Measurements from ENCODE around the gene FASN.
"Not testable (repeated sequence)": the region's sequence is repeated elsewhere in the genome, so short reads cannot be mapped to it uniquely, and the experiment has no call there.

FASN gene

DNA sequence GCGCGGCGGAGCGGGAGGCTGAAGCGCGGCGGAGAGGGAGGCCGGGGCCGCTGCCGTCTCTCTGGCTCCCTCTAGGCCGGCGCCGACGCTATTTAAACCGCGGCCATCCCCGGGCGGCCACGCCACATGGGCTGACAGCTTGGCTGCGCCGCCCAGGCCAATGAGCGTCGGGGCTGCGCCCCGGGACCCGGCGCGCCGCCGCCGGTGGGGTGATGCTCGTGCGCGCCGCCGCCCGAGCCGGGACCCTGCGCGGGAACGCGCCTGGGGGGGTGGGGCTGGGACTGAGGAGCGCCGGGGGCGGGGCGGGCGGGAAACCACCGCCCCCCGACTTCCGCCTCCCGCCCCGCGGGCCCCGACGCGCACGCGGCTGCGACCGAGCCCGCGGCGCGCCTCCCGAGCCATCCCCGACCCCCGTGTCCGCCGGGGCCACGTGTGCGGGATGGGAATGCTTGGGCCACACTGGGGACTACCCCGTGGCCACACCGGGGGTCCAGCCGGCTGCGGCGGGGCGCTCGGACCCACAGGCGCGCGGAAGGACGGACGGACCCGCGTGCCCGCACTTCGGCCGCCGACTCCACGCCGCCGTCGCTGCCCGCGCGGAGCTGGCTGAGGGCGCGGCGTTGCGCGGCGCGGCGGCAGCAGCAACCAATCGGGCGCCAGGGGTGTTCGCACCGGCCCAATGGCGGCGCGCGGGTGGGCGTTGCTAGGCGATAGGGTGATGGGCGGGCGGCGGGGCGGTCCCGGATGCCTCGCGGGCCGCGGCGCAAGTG is at the start of gene FASN:
FASN (minus strand) TSS at position 68 of the 770 bp plus-strand sequence. CDS start 1,791 bp downstream, outside the sequence.
- DNase-seq: peak; percentile 92

GRCh38 chr17:82146663-82147654 is 48.9 kb upstream of the FASN start:
- DNase-seq: no peak

GRCh38 chr17:82145550-82146155 is 47.6 kb upstream of the FASN start:
- DNase-seq: no peak

- DNase-seq: no peak
Observed at GRCh38 chr17:82143333-82143732, 45.3 kb upstream of the FASN start.

- not testable (repeated sequence) for DNase-seq
Observed at GRCh38 chr17:82139961-82140360, 41.9 kb upstream of the FASN start.

- no peak for DNase-seq
Observed at GRCh38 chr17:82138511-82138992, 40.5 kb upstream of the FASN start.

GRCh38 chr17:82134101-82134500 is 36.1 kb upstream of the FASN start:
- no peak for DNase-seq

- DNase-seq: not testable (repeated sequence)
Observed at GRCh38 chr17:82133166-82133953, 35.3 kb upstream of the FASN start.

DNA sequence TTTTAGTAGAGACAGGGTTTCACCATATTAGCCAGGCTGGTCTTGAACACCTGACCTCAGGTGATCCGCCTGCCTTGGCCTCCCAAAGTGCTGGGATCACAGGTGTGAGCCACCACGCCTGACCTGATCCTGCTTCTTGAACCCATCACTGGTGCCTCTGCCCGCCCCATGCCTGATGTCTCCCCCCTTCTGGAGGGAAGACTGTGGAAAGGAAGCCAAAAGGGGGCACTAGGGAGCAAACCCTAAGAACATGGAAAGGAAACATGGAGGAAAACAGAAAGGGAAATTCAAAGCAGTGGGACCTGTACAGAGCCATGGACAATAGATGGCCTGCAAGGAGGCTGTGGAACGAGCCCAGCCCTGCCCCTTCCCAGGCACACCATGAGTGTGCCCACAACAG is 31.1 kb upstream of the FASN start:
- DNase-seq: no peak

GRCh38 chr17:82128287-82128686 is 30.3 kb upstream of the FASN start:
- no peak for DNase-seq

DNA sequence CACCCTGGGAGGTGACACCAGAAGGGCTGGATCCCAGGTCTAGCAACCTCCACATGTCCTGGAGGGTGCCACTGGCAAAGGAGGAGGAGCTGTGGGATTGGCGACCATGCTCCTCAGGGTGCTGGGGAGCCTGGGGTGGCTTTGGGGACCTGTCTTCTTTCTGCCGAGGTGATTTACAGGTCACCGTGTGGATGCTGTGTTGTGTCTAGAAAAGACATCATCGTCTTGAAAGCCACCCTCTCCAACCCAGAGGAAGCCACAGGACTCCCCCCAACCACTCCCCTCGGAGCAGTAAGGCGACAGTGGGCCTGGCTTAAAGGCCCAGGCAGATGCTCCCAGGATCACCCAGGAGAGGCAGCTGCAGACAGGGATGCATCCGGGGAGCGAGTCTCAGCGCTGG is 29.7 kb upstream of the FASN start:
- no peak for DNase-seq

GRCh38 chr17:82127315-82127595 is 29.2 kb upstream of the FASN start:
- no peak for DNase-seq

DNA sequence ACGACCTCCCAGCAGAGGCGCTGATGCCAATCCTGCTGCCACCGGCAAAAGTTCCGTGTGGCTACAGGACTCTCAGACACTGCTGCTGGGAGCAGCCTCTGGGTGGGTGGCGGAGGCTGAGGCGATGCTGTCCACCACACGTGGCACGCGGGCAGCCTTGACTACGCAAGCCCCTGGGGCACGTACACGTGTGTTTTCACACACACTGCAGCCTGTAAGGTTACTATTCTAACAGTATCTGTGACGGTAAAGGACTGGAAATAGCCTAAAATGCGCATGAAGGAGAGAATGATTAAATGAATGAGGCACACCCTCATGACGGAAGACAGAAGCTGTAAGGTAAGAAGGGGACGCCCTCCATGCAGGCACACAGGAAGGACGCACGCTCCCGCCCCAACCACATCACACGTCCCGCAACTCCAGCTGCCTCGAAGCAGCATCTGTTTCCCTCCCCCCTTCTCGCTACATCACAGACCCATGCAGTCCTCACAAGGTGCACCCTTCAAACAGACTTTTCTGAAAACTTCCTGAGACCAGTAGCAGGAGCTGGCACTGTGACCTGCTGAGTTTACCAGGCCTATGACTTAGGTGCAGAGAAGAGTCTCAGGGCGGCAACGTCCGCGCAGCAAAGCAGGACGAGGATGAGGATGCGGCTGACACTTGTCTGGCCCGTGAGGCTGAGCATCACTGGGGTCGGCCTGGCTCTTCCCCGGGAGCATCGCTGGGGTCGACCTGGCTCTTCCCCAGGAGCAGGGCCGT is 28.7 kb upstream of the FASN start:
- DNase-seq: no peak

GRCh38 chr17:82124101-82124500 is 26.1 kb upstream of the FASN start:
- no peak for DNase-seq

- DNase-seq: no peak
Observed at GRCh38 chr17:82121660-82122629, 23.9 kb upstream of the FASN start.

GRCh38 chr17:82121246-82121645 is 23.2 kb upstream of the FASN start:
- no peak for DNase-seq

DNA sequence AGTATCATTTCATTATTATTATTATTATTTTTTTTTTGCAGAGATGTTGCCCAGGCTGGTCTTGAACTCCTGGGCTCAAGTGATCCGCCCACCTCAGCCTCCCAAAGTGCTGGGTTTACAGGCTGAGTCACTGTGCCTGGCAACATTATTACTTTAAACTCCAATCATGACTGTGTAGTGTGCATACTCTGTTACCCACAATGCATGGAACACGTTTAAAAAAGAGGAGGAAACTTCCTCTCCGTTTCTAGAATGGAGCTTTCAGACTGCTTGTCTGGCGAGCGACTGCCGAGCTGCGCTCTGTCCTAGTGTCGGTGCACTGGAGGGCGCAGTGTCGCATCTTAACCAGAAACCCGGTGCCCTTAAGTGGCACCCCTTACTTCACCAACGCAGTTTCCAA is 22.1 kb upstream of the FASN start:
- DNase-seq: no peak

DNA sequence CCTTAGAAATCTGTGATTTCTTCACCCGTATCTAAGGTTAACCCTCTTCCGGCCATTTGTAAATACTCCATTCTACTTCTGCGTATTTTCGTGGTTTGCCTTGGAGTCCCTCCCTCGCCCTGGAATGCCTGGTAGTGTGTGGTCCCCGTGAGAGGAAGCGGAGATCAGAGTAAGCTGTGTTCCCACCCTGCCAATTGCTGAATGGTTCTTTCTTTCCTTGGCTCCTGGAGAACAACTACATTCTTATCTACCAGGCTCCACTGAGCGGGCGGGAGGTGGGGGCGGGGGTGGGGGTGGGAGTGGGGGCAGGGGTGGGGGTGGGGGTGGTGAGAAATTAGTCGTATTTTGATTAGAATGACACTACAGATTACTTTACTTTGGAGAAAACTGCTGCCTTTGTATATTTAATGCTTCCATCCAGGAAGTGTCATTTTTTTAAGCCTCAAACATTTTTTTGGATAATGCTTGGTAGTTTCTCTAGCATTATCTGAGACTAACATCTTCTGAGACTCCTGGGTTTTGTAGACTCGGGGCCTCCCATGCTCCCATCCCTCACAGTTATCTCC is 20.9 kb upstream of the FASN start:
- DNase-seq: no peak

DNA sequence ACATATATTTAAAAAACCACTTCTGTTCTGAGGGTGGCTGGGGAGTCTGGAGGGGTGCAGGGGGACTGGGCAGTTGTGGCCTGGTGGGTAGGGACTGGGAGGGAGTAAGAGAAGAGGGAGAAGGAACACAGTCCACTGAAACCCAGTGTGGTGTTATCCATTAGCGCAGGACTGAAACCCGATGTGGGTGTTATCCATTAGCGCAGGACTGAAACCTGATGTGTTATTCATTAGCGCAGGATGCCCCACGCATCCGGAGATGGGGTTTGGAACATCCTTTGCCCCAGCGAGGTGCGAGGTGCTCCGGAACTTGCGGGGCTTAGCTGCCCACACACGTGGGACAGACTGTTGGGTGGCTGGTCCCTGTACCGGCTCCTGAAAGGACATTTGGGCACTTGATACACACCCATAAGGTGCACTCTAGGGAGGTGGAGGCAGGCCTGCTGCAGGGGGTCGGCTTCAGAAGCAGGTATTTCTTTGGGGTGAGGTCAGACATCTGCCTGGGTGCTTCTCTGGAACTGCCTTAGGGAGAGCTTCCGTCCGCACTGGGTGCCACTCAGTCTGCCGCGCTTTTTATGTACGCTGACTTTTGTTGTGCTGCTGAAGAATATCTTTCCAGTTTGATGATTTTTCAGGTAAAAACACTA is 20.3 kb upstream of the FASN start:
- DNase-seq: no peak

Measured in NCI-H1694 (cell line).